H9 (cell line): ENCODE results near the gene HERPUD2. TPM values are rescaled to one million over a fixed set of nuclear protein-coding genes. Genes with fewer than 3 reads are reported as not detected.

Source experiments
- DNase-seq: peaks from one replicate; pipeline ENCODE4 v3.0.0-alpha.2; 2017
- H2AFZ ChIP-seq: one replicate; pipeline ENCODE4 v1.6.1; 2013; ENCODE audit warnings: mild to moderate bottlenecking, low read length, control low read depth, moderate library complexity
- H2AK5ac ChIP-seq: 2 replicates; pipeline ENCODE4 v1.6.1; 2013; ENCODE audit warnings: low read length, control low read depth, mixed read lengths; ENCODE audit not compliant: insufficient read length
- H2BK120ac ChIP-seq: one replicate; pipeline ENCODE4 v1.6.1; 2013; ENCODE audit warnings: low read depth, mild to moderate bottlenecking, low read length, control low read depth, inconsistent platforms; ENCODE audit not compliant: poor library complexity, severe bottlenecking
- H2BK12ac ChIP-seq: 2 replicates; pipeline ENCODE4 v1.6.1; 2013; ENCODE audit warnings: low read length, control low read depth, mixed read lengths, low read depth; ENCODE audit not compliant: insufficient read length
- H2BK15ac ChIP-seq: 2 replicates; pipeline ENCODE4 v1.6.1; 2013; ENCODE audit warnings: low read depth, low read length, control low read depth
- H2BK20ac ChIP-seq: one replicate; pipeline ENCODE4 v1.6.1; 2013; ENCODE audit warnings: low read depth, mild to moderate bottlenecking, low read length, control low read depth, inconsistent platforms; ENCODE audit not compliant: poor library complexity, severe bottlenecking
- H2BK5ac ChIP-seq: 2 replicates; pipeline ENCODE4 v1.6.1; 2013; ENCODE audit warnings: low read length, control low read depth, mixed read lengths; ENCODE audit not compliant: insufficient read length
- H3K14ac ChIP-seq: 2 replicates; pipeline ENCODE4 v1.6.1; 2013; ENCODE audit warnings: low read length, control low read depth; ENCODE audit not compliant: insufficient read depth
- H3K18ac ChIP-seq: 2 replicates; pipeline ENCODE4 v1.6.1; 2013; ENCODE audit warnings: low read depth, mild to moderate bottlenecking, mixed read lengths, low read length, control low read depth; ENCODE audit not compliant: insufficient read length
- H3K23ac ChIP-seq: 2 replicates; pipeline ENCODE4 v1.6.1; 2013; ENCODE audit warnings: low read length, control low read depth, mixed read lengths, low read depth; ENCODE audit not compliant: insufficient read length
- H3K23me2 ChIP-seq: 2 replicates; pipeline ENCODE4 v1.6.1; 2013; ENCODE audit warnings: low read depth, mild to moderate bottlenecking, mixed read lengths, low read length, control low read depth; ENCODE audit not compliant: insufficient read length, poor library complexity, severe bottlenecking
- H3K27ac ChIP-seq: 2 replicates; pipeline ENCODE4 v1.5.1; 2013; ENCODE audit warnings: low read length, control low read depth, mixed read lengths, low read depth; ENCODE audit not compliant: insufficient read length
- H3K27me3 ChIP-seq: 2 replicates; pipeline ENCODE4 v1.6.1; 2013; ENCODE audit warnings: low read length, control low read depth, inconsistent platforms; ENCODE audit not compliant: insufficient read depth
- H3K4ac ChIP-seq: 2 replicates; pipeline ENCODE4 v1.6.1; 2013; ENCODE audit warnings: low read depth, mild to moderate bottlenecking, control low read depth, inconsistent platforms, low read length, moderate library complexity
- H3K4me1 ChIP-seq: 2 replicates; pipeline ENCODE4 v1.6.1; 2013; ENCODE audit warnings: low read length, control low read depth, inconsistent platforms; ENCODE audit not compliant: insufficient read depth
- H3K4me2 ChIP-seq: 2 replicates; pipeline ENCODE4 v1.6.1; 2013; ENCODE audit warnings: low read length, control low read depth, mixed read lengths; ENCODE audit not compliant: insufficient read length, insufficient read depth
- H3K56ac ChIP-seq: 2 replicates; pipeline ENCODE4 v1.6.1; 2013; ENCODE audit warnings: low read depth, mild to moderate bottlenecking, mixed read lengths, low read length, control low read depth; ENCODE audit not compliant: insufficient read length
- H3K79me1 ChIP-seq: 2 replicates; pipeline ENCODE4 v1.6.1; 2013; ENCODE audit warnings: low read depth, mild to moderate bottlenecking, moderate library complexity, low read length, control low read depth, inconsistent platforms; ENCODE audit not compliant: insufficient read depth, poor library complexity, severe bottlenecking
- H3K79me2 ChIP-seq: 2 replicates; pipeline ENCODE4 v1.6.1; 2013; ENCODE audit warnings: low read length, control low read depth, inconsistent platforms; ENCODE audit not compliant: insufficient read depth
- H3K9ac ChIP-seq: 2 replicates; pipeline ENCODE4 v1.6.1; 2013; ENCODE audit warnings: low read length, control low read depth, mixed read lengths; ENCODE audit not compliant: insufficient read length; ENCODE audit errors: extremely low read depth
- H3K9me3 ChIP-seq: one replicate; pipeline ENCODE4 v1.6.1; 2013; ENCODE audit warnings: low read depth, low read length, inconsistent platforms; ENCODE audit not compliant: control insufficient read depth
- H3T11ph ChIP-seq: one replicate; pipeline ENCODE4 v1.6.1; 2013; ENCODE audit warnings: mild to moderate bottlenecking, low read length, control low read depth, inconsistent platforms
- H4K20me1 ChIP-seq: one replicate; pipeline ENCODE4 v1.6.1; 2013; ENCODE audit not compliant: control insufficient read depth, insufficient read length, insufficient read depth
- H4K5ac ChIP-seq: 2 replicates; pipeline ENCODE4 v1.6.1; 2013; ENCODE audit warnings: low read depth, mild to moderate bottlenecking, mixed read lengths, low read length, control low read depth; ENCODE audit not compliant: insufficient read length
- H4K8ac ChIP-seq: replicated peaks from 2 replicates; pipeline ENCODE4 v1.6.1; 2013; ENCODE audit warnings: low read length, control low read depth, mixed read lengths, low read depth; ENCODE audit not compliant: insufficient read length
- H4K91ac ChIP-seq: 2 replicates; pipeline ENCODE4 v1.6.1; 2013; ENCODE audit warnings: low read depth, mild to moderate bottlenecking, moderate library complexity, mixed read lengths, low read length, control low read depth; ENCODE audit not compliant: insufficient read length
- H3K27ac Mint-ChIP-seq, 3 experiments: 2 replicates in 2 of 3; 3 replicates in 1 of 3; pipeline ENCODE4 v1.8.0; 2020 to 2021; ENCODE audit warnings: mixed read lengths in 3 of 3, mild to moderate bottlenecking in 1 of 3, moderate library complexity in 1 of 3
- H3K27me3 Mint-ChIP-seq: 2 replicates; pipeline ENCODE4 v1.8.0; 2021; ENCODE audit warnings: low read depth, mild to moderate bottlenecking, moderate library complexity, mixed read lengths
- H3K36me3 Mint-ChIP-seq, 3 experiments: 2 replicates in 2 of 3; 3 replicates in 1 of 3; pipeline ENCODE4 v1.8.0; 2020 to 2021; ENCODE audit warnings: low read depth in 3 of 3, mixed read lengths in 3 of 3; ENCODE audit not compliant: insufficient read depth in 1 of 3
- H3K4me1 Mint-ChIP-seq, 2 experiments: 2 replicates each; pipeline ENCODE4 v1.8.0; 2020; ENCODE audit warnings: mixed read lengths in 2 of 2
- H3K4me3 Mint-ChIP-seq, 2 experiments: 2 replicates in 1 of 2; 3 replicates in 1 of 2; pipeline ENCODE4 v1.8.0; 2020 to 2021; ENCODE audit warnings: mild to moderate bottlenecking in 2 of 2, mixed read lengths in 2 of 2, moderate library complexity in 1 of 2
- H3K9me3 Mint-ChIP-seq, 2 experiments: 2 replicates in 1 of 2; 3 replicates in 1 of 2; pipeline ENCODE4 v1.8.0; 2020; ENCODE audit warnings: mild to moderate bottlenecking in 2 of 2, mixed read lengths in 2 of 2, moderate library complexity in 1 of 2
- CTCF ChIP-seq: fragments of 200-600 bp; sonication (generic); conservative IDR thresholded peaks from 3 replicates; pipeline ENCODE4 v1.8.0; 2021; ENCODE audit warnings: antibody characterized with exemption, mild to moderate bottlenecking
- WGBS: extraction: QIAGEN DNeasy Blood & Tissue Kit; methylation state at CpG from one replicate; pipeline ENCODE4 v1.1.7; 2013; ENCODE audit warnings: missing lambda C conversion rate, low lambda C conversion rate, mixed read lengths; ENCODE audit not compliant: insufficient read length; ENCODE audit errors: extremely low coverage; 5-methylcytosine and 5-hydroxymethylcytosine counted together
- total RNA-seq: library from RNA; stranded (reverse); gene quantifications from 2 replicates; pipeline ENCODE4 v1.2.1, GENCODE V29; 2021

HERPUD2 gene
- total RNA-seq, 1 experiment from 2014 or later: 17.0 TPM

GRCh38 chr7:35717013-35717412, 22.1 kb upstream of the HERPUD2 start:
- no peak overlapping the region for H2BK12ac ChIP-seq
- no peaks in the 10 kb centered on the region for H3K27me3 ChIP-seq
- no peak overlapping the region for H3K14ac ChIP-seq
- no peaks in the 10 kb centered on the region for H3K79me1 ChIP-seq
- H2BK120ac ChIP-seq: no peak overlapping the region
- H2AK5ac ChIP-seq: no peak overlapping the region
- H3K4me1 Mint-ChIP-seq: peaks cover 8 to 10% of the 10 kb centered on the region in 2 experiments
- no peaks in the 10 kb centered on the region for H4K20me1 ChIP-seq
- no peak overlapping the region for H3K27ac Mint-ChIP-seq
- no peak for TF ChIP-seq CTCF
- no peak overlapping the region for H3K23ac ChIP-seq
- H3K79me2 ChIP-seq: no peaks in the 10 kb centered on the region
- no peak overlapping the region for H3K27ac ChIP-seq
- no peak overlapping the region for H4K5ac ChIP-seq
- H4K91ac ChIP-seq: no peak overlapping the region
- H2AFZ ChIP-seq: no peak overlapping the region
- H3K23me2 ChIP-seq: no peaks in the 10 kb centered on the region
- WGBS: no CpG with 5 or more reads among the region's 1 CpG
- no peaks in the 10 kb centered on the region for H3K27me3 Mint-ChIP-seq
- no peak overlapping the region for H2BK20ac ChIP-seq
- no peaks in the 10 kb centered on the region for H3K9me3 ChIP-seq
- no peak overlapping the region for H3K4me2 ChIP-seq
- no peak overlapping the region for H3T11ph ChIP-seq
- no peak overlapping the region for H2BK5ac ChIP-seq
- no peak overlapping the region for H4K8ac ChIP-seq
- H3K56ac ChIP-seq: no peak overlapping the region
- H3K4ac ChIP-seq: no peak overlapping the region
- H3K18ac ChIP-seq: no peak overlapping the region
- no peak overlapping the region for H3K9ac ChIP-seq
- DNase-seq: no peak
- H3K4me3 Mint-ChIP-seq: no peak overlapping the region
- no peaks in the 10 kb centered on the region for H3K4me1 ChIP-seq
- H2BK15ac ChIP-seq: no peak overlapping the region
- no peaks in the 10 kb centered on the region for H3K9me3 Mint-ChIP-seq
- no peaks in the 10 kb centered on the region for H3K36me3 Mint-ChIP-seq
